Right lobe of liver (tissue), 4 donors: ENCODE results near the gene DDX11.
"Not testable (repeated sequence)": the region's sequence is repeated elsewhere in the genome, so short reads cannot be mapped to it uniquely, and the experiment has no call there.

Experiments used
- POLR2A ChIP-seq: fragments of 450-650 bp; IDR thresholded peaks from one replicate; pipeline ENCODE4 v1.6.1; 2017; ENCODE audit warnings: antibody characterized with exemption, mild to moderate bottlenecking
- TF ChIP-seq, protein P1 (sequence below), 4 donors: fragments of 200-600 bp in 3 of 4; fragments of 450-650 bp in 1 of 4; IDR thresholded peaks; one replicate each; pipeline versions ENCODE4 v1.5.1 to v1.8.0; 2016 to 2022; ENCODE audit warnings: antibody characterized with exemption in 4 of 4, mild to moderate bottlenecking in 2 of 4
- donor health status: DM: no; HTN: no; CAD: no.
- donor health status: DM: no; HTN: no; CAD: no.
- donor health status: DM: no; HTN: yes; CAD: no.

DNA sequence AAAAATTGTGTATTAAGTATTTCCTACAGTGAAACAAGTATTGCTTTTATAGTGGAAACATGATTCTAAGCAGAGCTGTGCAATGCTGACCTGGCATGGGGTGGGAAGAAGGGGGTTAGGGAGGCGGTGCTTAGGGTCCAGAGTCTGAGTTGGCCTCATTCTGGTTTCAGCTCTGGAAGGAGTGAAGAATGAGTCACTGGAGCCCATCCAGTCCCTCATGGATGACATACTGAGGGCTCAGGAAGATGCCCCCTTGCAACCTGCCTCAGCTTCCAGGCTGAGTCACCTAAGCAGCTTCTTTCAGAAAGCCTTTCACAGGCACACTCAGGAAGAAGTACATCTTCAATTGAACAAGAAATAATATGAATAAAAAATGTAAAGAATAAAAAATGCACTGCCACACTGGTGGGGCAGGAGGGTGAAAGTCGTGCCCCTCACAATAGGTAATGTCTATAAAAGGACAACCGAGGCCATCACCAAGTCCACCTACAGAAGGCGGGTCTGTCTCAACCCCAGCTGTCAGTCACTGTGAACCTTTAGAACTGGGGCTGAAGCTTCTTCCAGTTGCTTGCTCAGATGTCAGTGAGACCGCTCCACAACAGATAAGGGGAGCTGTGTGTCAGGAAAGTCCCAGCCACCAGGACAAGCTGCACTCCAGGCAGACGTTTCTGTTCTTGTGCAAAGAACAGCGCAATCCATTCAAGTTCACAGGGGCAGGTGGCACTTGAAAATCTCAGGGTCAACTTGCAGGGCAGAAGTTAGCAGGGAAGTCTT is 20.8 kb upstream of the DDX11 start:
- TF ChIP-seq, protein P1, sequence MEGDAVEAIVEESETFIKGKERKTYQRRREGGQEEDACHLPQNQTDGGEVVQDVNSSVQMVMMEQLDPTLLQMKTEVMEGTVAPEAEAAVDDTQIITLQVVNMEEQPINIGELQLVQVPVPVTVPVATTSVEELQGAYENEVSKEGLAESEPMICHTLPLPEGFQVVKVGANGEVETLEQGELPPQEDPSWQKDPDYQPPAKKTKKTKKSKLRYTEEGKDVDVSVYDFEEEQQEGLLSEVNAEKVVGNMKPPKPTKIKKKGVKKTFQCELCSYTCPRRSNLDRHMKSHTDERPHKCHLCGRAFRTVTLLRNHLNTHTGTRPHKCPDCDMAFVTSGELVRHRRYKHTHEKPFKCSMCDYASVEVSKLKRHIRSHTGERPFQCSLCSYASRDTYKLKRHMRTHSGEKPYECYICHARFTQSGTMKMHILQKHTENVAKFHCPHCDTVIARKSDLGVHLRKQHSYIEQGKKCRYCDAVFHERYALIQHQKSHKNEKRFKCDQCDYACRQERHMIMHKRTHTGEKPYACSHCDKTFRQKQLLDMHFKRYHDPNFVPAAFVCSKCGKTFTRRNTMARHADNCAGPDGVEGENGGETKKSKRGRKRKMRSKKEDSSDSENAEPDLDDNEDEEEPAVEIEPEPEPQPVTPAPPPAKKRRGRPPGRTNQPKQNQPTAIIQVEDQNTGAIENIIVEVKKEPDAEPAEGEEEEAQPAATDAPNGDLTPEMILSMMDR (IDR thresholded peaks at IDR 0.05): not testable (repeated sequence)
- TF ChIP-seq POLR2A: not testable (repeated sequence)
